Smooth muscle cell of the coronary artery (primary cell): ENCODE data around the gene IER3. TPM values are rescaled to one million over a fixed set of nuclear protein-coding genes. Genes with fewer than 3 reads are reported as not detected.

ENCODE experiments used
- total RNA-seq: library from RNA; depleted of rRNA; stranded (reverse); fragments of >200 nt; gene quantifications from 2 replicates; pipeline ENCODE4 v1.2.3, GENCODE V29; 2014; ENCODE audit warnings: low replicate concordance

The IER3 gene
- total RNA-seq = 9.6 and 164 TPM in 2 replicates

GRCh38 chr6:30744054-30744805 lies at the start of gene IER3:
IER3 (minus strand) TSS chr6:30744547; CDS start chr6:30744518, 29 bp downstream.

GRCh38 chr6:30742316-30743098 lies 1.8 kb downstream of the IER3 start, which contains the start of gene FLOT1:
FLOT1 (minus strand) TSS chr6:30742687; CDS start chr6:30742189, 498 bp downstream.

DNA sequence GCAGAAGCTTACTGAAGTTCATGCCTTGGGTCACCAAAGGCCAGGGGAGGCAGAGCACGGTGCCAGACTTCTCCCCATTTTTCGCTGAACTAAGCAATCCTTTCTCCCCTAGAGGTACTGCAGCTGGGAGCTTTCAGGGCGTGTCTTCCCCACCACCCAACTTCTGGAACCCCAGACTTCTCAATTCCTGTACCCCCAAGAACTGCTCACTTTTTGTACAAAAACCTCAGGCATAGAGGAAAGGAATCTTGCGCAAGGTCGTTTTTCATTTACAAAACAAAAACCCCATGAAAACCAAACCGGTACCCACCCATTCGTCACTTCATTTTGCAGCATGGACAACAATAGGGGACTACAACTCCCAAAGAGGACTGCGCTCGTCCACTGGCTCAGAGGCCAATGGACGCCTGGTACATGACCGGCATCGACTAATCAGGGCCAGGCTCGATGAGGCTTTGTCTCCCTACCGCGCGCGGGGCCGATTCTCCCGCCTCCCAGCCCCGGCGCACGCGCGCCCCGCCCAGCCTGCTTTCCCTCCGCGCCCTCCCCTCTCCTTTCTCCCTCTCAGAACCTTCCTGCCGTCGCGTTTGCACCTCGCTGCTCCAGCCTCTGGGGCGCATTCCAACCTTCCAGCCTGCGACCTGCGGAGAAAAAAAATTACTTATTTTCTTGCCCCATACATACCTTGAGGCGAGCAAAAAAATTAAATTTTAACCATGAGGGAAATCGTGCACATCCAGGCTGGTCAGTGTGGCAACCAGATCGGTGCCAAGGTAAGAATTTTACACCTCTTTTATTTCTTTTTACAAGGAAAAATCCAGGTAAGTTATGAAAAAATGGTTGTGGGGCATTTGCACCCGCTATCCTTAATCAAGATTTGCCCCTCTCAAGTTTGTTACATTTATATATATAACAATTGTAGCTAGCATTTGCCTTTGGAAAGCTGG lies 24.3 kb downstream of the IER3 start, which contains the start of gene TUBB:
Gene TUBB, plus strand, starts transcription at position 562 of the 947 bp plus-strand sequence. Its CDS starts 155 bp downstream, at position 717.

DNA sequence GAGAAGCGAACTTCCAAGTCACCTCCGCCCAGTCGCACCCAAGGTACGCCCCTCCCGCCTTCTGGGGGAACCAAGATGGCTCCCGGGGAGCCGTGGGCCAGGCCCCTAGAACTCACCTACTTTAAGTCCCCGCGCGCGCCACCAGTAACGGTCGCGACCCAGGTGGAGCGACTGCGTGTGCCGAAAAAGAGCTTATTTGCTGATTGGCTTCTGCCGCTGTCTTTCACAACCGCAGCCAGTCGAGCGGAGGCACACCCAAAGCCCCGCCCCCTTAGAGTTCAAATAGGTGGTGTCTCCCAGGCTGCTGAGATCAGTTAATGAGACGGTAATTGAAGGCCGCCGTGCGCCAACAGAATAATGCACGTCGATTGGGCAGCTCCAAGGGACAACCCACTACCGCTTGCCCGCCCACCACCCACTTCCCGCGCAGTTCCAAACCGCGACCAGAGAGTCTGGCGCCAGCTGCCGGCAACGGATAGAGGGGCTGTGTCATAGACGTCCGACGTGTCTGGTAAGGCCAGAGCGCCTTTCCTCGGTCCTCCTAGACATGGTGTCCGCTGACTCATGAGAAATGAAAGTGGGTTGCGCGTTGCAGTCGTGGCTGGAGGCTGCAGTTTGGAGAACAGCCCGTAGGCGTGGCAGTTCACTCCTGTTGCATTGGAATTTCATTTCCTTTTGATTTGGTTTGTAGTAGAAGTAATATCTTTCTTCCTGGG lies 27.1 kb downstream of the IER3 start, which contains the start of gene MDC1:
Gene MDC1, minus strand, starts transcription at position 153 of the 716 bp plus-strand sequence. CDS start 2,106 bp downstream, outside the sequence.

Other genes starting within 250 kb of the IER3 start
- gene GNL1, start 188.1 kb downstream of the IER3 start, total RNA-seq = 48.1 and 59.3 TPM in 2 replicates
- gene PRR3, start 187.3 kb downstream of the IER3 start, total RNA-seq = 3.9 and 6.0 TPM in 2 replicates
- 36.5 and 46.5 TPM in 2 replicates for gene ABCF1, start 173.1 kb downstream of the IER3 start, total RNA-seq
- 7.3 and 10.0 TPM in 2 replicates for gene PPP1R10, start 127.3 kb downstream of the IER3 start, total RNA-seq
- 36.3 and 43.5 TPM in 2 replicates for gene MRPS18B, start 126.7 kb downstream of the IER3 start, total RNA-seq
- gene ATAT1, start 117.7 kb downstream of the IER3 start, total RNA-seq = 2.5 and 4.0 TPM in 2 replicates
- gene C6orf136, start 97.4 kb downstream of the IER3 start, total RNA-seq = 2.5 and 2.7 TPM in 2 replicates
- gene DHX16, start 71.5 kb downstream of the IER3 start, total RNA-seq = 34.6 and 46.2 TPM in 2 replicates
- gene PPP1R18, start 57.9 kb downstream of the IER3 start, total RNA-seq = 28.8 and 52.0 TPM in 2 replicates
- 1.2 and 1.5 TPM in 2 replicates for gene NRM, start 53.6 kb downstream of the IER3 start, total RNA-seq
- gene MDC1, start 27.3 kb downstream of the IER3 start, total RNA-seq = 1.8 and 5.0 TPM in 2 replicates
- gene TUBB, start 24.2 kb downstream of the IER3 start, total RNA-seq = 361 and 456 TPM in 2 replicates
- 79.3 and 96.3 TPM in 2 replicates for gene FLOT1, start 1.9 kb downstream of the IER3 start, total RNA-seq
- 18.4 and 42.1 TPM in 2 replicates for gene DDR1, start 140.0 kb upstream of the IER3 start, total RNA-seq
- 8.4 and 11.7 TPM in 2 replicates for gene GTF2H4, start 163.7 kb upstream of the IER3 start, total RNA-seq
- 12.3 and 15.7 TPM in 2 replicates for gene VARS2, start 169.7 kb upstream of the IER3 start, total RNA-seq
- gene SFTA2, start 187.6 kb upstream of the IER3 start, total RNA-seq = not detected in 2 replicates
- not detected in 2 replicates for gene MUCL3, start 196.4 kb upstream of the IER3 start, total RNA-seq
- gene MUC21, start 239.2 kb upstream of the IER3 start, total RNA-seq = not detected in 2 replicates